ENCODE data around the gene SDE2.

GRCh38 chr1:226023735-226024134 lies 24.6 kb upstream of the SDE2 start:
- TF ChIP-seq POLR2A (IDR thresholded peaks at IDR 0.05; ENCODE audit: low read length) (no peak), GATA1 (IDR thresholded peaks at IDR 0.05; ENCODE audit: low read depth, low read length) (no peak)

Measured in erythroblast (primary cell).